HG03139 (cell line): ENCODE data around the gene ZNF81.
"Not testable (repeated sequence)": the region's sequence is repeated elsewhere in the genome, so short reads cannot be mapped to it uniquely, and the experiment has no call there.

ENCODE experiments used
- ATAC-seq: cut with Tn5 transposase; IDR thresholded peaks from one replicate; pipeline ENCODE4 v1.9.1; 2021; ENCODE audit not compliant: unreplicated experiment

Gene ZNF81

GRCh38 chrX:47843363-47843762 lies 6.7 kb downstream of the ZNF81 start:
- no peak for ATAC-seq

GRCh38 chrX:47844117-47844516 lies 7.4 kb downstream of the ZNF81 start:
- ATAC-seq, result no peak

GRCh38 chrX:47846040-47846439 lies 9.3 kb downstream of the ZNF81 start:
- ATAC-seq, result no peak

- ATAC-seq, result no peak
Measured at GRCh38 chrX:47849778-47850177, 13.1 kb downstream of the ZNF81 start.

GRCh38 chrX:47850389-47850788 lies 13.7 kb downstream of the ZNF81 start:
- not testable (repeated sequence) for ATAC-seq

- ATAC-seq, result no peak
Measured at GRCh38 chrX:47850901-47851300, 14.2 kb downstream of the ZNF81 start.

GRCh38 chrX:47854474-47854873 lies 17.8 kb downstream of the ZNF81 start:
- no peak for ATAC-seq

GRCh38 chrX:47859686-47860085 lies 23.0 kb downstream of the ZNF81 start:
- no peak for ATAC-seq

GRCh38 chrX:47862680-47863079 lies 26.0 kb downstream of the ZNF81 start:
- no peak for ATAC-seq

- no peak for ATAC-seq
Measured at GRCh38 chrX:47863187-47863586, 26.5 kb downstream of the ZNF81 start.

GRCh38 chrX:47864300-47864699 lies 27.6 kb downstream of the ZNF81 start:
- no peak for ATAC-seq

- no peak for ATAC-seq
Measured at GRCh38 chrX:47864785-47865184, 28.1 kb downstream of the ZNF81 start.

GRCh38 chrX:47873123-47873522 lies 36.4 kb downstream of the ZNF81 start:
- ATAC-seq, result no peak

- ATAC-seq, result no peak
Measured at GRCh38 chrX:47877327-47877726, 40.6 kb downstream of the ZNF81 start.

- no peak for ATAC-seq
Measured at GRCh38 chrX:47878198-47878597, 41.5 kb downstream of the ZNF81 start.

- ATAC-seq, result no peak
Measured at GRCh38 chrX:47879463-47879862, 42.8 kb downstream of the ZNF81 start.

GRCh38 chrX:47880927-47881326 lies 44.2 kb downstream of the ZNF81 start:
- no peak for ATAC-seq

- ATAC-seq, result no peak
Measured at GRCh38 chrX:47885501-47885900, 48.8 kb downstream of the ZNF81 start.

- no peak for ATAC-seq
Measured at GRCh38 chrX:47898024-47898423, 61.3 kb downstream of the ZNF81 start.

- no peak for ATAC-seq
Measured at GRCh38 chrX:47900833-47901232, 64.1 kb downstream of the ZNF81 start.

- no peak for ATAC-seq
Measured at GRCh38 chrX:47902161-47902560, 65.5 kb downstream of the ZNF81 start.

GRCh38 chrX:47915886-47916493 lies 79.3 kb downstream of the ZNF81 start:
- no peak for ATAC-seq

GRCh38 chrX:47918274-47918673 lies 81.6 kb downstream of the ZNF81 start:
- ATAC-seq, result no peak
